ENCODE data around the gene SRSF4.

SRSF4 gene

GRCh38 chr1:29129916-29130315, 51.8 kb downstream of the SRSF4 start:
- Histone ChIP-seq H2AK5ac (ENCODE audit: low read length) (no peak overlapping the region), H3K27me3 (ENCODE audit: insufficient read depth, low read length) (no peaks in the 10 kb centered on the region), H4K8ac (ENCODE audit: low read depth, low read length) (no peak overlapping the region), H2AFZ (ENCODE audit: insufficient read depth, low read length, poor library complexity) (no peak overlapping the region), H3K4ac (ENCODE audit: low read depth, low read length) (no peak overlapping the region), H3K9ac (ENCODE audit: low read length) (no peak overlapping the region), H3K14ac (ENCODE audit: low read length) (no peak overlapping the region), H3K79me2 (ENCODE audit: control insufficient read depth, insufficient read depth, low read length, poor library complexity) (peaks cover 2% of the 10 kb centered on the region), H2BK5ac (ENCODE audit: low read depth, low read length, poor library complexity) (no peak overlapping the region), H4K91ac (ENCODE audit: low read depth, low read length) (no peak overlapping the region), H3K4me1 (ENCODE audit: control insufficient read depth in 1 of 2, insufficient read depth in 2 of 2, low read length in 2 of 2) (peaks cover 2% of the 10 kb centered on the region in 2 experiments), H3K9me3 (ENCODE audit: insufficient read depth, low read depth, low read length) (peaks cover under 1% of the 10 kb centered on the region), H3K4me3 (ENCODE audit: low read depth, low read length) (no peak overlapping the region), H3K36me3 (ENCODE audit: control insufficient read depth in 1 of 2, insufficient read depth in 2 of 2, low read length in 2 of 2) (no peaks in the 10 kb centered on the region), H2BK120ac (ENCODE audit: insufficient read depth, low read length, poor library complexity) (no peak overlapping the region), H4K12ac (ENCODE audit: low read depth, low read length) (no peak overlapping the region), H3K79me1 (ENCODE audit: low read length) (peaks cover 3% of the 10 kb centered on the region), H2BK12ac (ENCODE audit: low read length) (no peak overlapping the region), H3K4me2 (ENCODE audit: low read length) (no peak overlapping the region), H3K18ac (ENCODE audit: low read length) (no peak overlapping the region), H3K23ac (ENCODE audit: low read length) (no peak overlapping the region), H3K27ac (ENCODE audit: low read depth, low read length) (no peak overlapping the region)
- DNase-seq, result no peak
- WGBS (ENCODE audit: extremely low coverage, insufficient coverage, insufficient read length), result no CpG with 5 or more reads among the region's 5 CpGs

- no peak overlapping the region for H2AK5ac ChIP-seq (ENCODE audit: low read length)
- no peaks in the 10 kb centered on the region for H3K36me3 ChIP-seq (ENCODE audit: control insufficient read depth in 1 of 2, insufficient read depth in 2 of 2, low read length in 2 of 2)
- H2AFZ ChIP-seq (ENCODE audit: insufficient read depth, low read length, poor library complexity), result no peak overlapping the region
- peaks cover 10% of the 10 kb centered on the region for H3K79me1 ChIP-seq (ENCODE audit: low read length)
- H3K27me3 ChIP-seq (ENCODE audit: insufficient read depth, low read length), result no peaks in the 10 kb centered on the region
- no peak for DNase-seq
- no peak overlapping the region for H2BK5ac ChIP-seq (ENCODE audit: low read depth, low read length, poor library complexity)
- H2BK120ac ChIP-seq (ENCODE audit: insufficient read depth, low read length, poor library complexity), result no peak overlapping the region
- no CpG with 5 or more reads among the region's 6 CpGs for WGBS (ENCODE audit: extremely low coverage, insufficient coverage, insufficient read length)
- H3K4me2 ChIP-seq (ENCODE audit: low read length), result no peak overlapping the region
- peaks cover 7% of the 10 kb centered on the region for H3K79me2 ChIP-seq (ENCODE audit: control insufficient read depth, insufficient read depth, low read length, poor library complexity)
- no peak overlapping the region for H3K14ac ChIP-seq (ENCODE audit: low read length)
- no peak overlapping the region for H3K18ac ChIP-seq (ENCODE audit: low read length)
- H3K4me3 ChIP-seq (ENCODE audit: low read depth, low read length), result peak overlapping the region; percentile 31
- no peak overlapping the region for H2BK12ac ChIP-seq (ENCODE audit: low read length)
- no peak overlapping the region for H4K8ac ChIP-seq (ENCODE audit: low read depth, low read length)
- no peak overlapping the region for H4K12ac ChIP-seq (ENCODE audit: low read depth, low read length)
- peaks cover 3% of the 10 kb centered on the region in 2 experiments for H3K4me1 ChIP-seq (ENCODE audit: control insufficient read depth in 1 of 2, insufficient read depth in 2 of 2, low read length in 2 of 2)
- H3K9me3 ChIP-seq (ENCODE audit: insufficient read depth, low read depth, low read length), result no peaks in the 10 kb centered on the region
- H3K4ac ChIP-seq (ENCODE audit: low read depth, low read length), result no peak overlapping the region
- no peak overlapping the region for H3K9ac ChIP-seq (ENCODE audit: low read length)
- H3K27ac ChIP-seq (ENCODE audit: low read depth, low read length), result no peak overlapping the region
- no peak overlapping the region for H3K23ac ChIP-seq (ENCODE audit: low read length)
- no peak overlapping the region for H4K91ac ChIP-seq (ENCODE audit: low read depth, low read length)
Measured at GRCh38 chr1:29128739-29129138, 53.0 kb downstream of the SRSF4 start.

GRCh38 chr1:29126198-29126597, 55.5 kb downstream of the SRSF4 start:
- H2AFZ ChIP-seq (ENCODE audit: insufficient read depth, low read length, poor library complexity), result no peak overlapping the region
- no peak overlapping the region for H3K4me2 ChIP-seq (ENCODE audit: low read length)
- DNase-seq, result no peak
- peaks cover 28% of the 10 kb centered on the region for H3K79me1 ChIP-seq (ENCODE audit: low read length)
- no peak overlapping the region for H3K4ac ChIP-seq (ENCODE audit: low read depth, low read length)
- H3K23ac ChIP-seq (ENCODE audit: low read length), result no peak overlapping the region
- H2BK120ac ChIP-seq (ENCODE audit: insufficient read depth, low read length, poor library complexity), result no peak overlapping the region
- peaks cover 8% of the 10 kb centered on the region for H3K27me3 ChIP-seq (ENCODE audit: insufficient read depth, low read length)
- H3K79me2 ChIP-seq (ENCODE audit: control insufficient read depth, insufficient read depth, low read length, poor library complexity), result peaks cover 20% of the 10 kb centered on the region
- no peak overlapping the region for H3K4me3 ChIP-seq (ENCODE audit: low read depth, low read length)
- H4K12ac ChIP-seq (ENCODE audit: low read depth, low read length), result no peak overlapping the region
- no peak overlapping the region for H3K14ac ChIP-seq (ENCODE audit: low read length)
- no peak overlapping the region for H2BK5ac ChIP-seq (ENCODE audit: low read depth, low read length, poor library complexity)
- H2AK5ac ChIP-seq (ENCODE audit: low read length), result no peak overlapping the region
- no peak overlapping the region for H2BK12ac ChIP-seq (ENCODE audit: low read length)
- H4K91ac ChIP-seq (ENCODE audit: low read depth, low read length), result no peak overlapping the region
- H3K18ac ChIP-seq (ENCODE audit: low read length), result no peak overlapping the region
- H3K4me1 ChIP-seq (ENCODE audit: control insufficient read depth in 1 of 2, insufficient read depth in 2 of 2, low read length in 2 of 2), result peaks cover 5% of the 10 kb centered on the region in 2 experiments
- WGBS (ENCODE audit: extremely low coverage, insufficient coverage, insufficient read length), result no CpG with 5 or more reads among the region's 6 CpGs
- no peak overlapping the region for H4K8ac ChIP-seq (ENCODE audit: low read depth, low read length)
- no peaks in the 10 kb centered on the region for H3K9me3 ChIP-seq (ENCODE audit: insufficient read depth, low read depth, low read length)
- no peak overlapping the region for H3K27ac ChIP-seq (ENCODE audit: low read depth, low read length)
- H3K9ac ChIP-seq (ENCODE audit: low read length), result no peak overlapping the region
- H3K36me3 ChIP-seq (ENCODE audit: control insufficient read depth in 1 of 2, insufficient read depth in 2 of 2, low read length in 2 of 2), result no peaks in the 10 kb centered on the region

- Histone ChIP-seq H3K79me1 (ENCODE audit: low read length) (peaks cover 28% of the 10 kb centered on the region), H3K4me2 (ENCODE audit: low read length) (no peak overlapping the region), H3K27ac (ENCODE audit: low read depth, low read length) (no peak overlapping the region), H3K27me3 (ENCODE audit: insufficient read depth, low read length) (peaks cover 8% of the 10 kb centered on the region), H2AK5ac (ENCODE audit: low read length) (no peak overlapping the region), H3K4me1 (ENCODE audit: control insufficient read depth in 1 of 2, insufficient read depth in 2 of 2, low read length in 2 of 2) (peaks cover 5% of the 10 kb centered on the region in 2 experiments), H2BK5ac (ENCODE audit: low read depth, low read length, poor library complexity) (no peak overlapping the region), H4K12ac (ENCODE audit: low read depth, low read length) (no peak overlapping the region), H4K8ac (ENCODE audit: low read depth, low read length) (no peak overlapping the region), H3K36me3 (ENCODE audit: control insufficient read depth in 1 of 2, insufficient read depth in 2 of 2, low read length in 2 of 2) (peaks cover 3% of the 10 kb centered on the region in 2 experiments), H3K18ac (ENCODE audit: low read length) (no peak overlapping the region), H2BK120ac (ENCODE audit: insufficient read depth, low read length, poor library complexity) (no peak overlapping the region), H3K14ac (ENCODE audit: low read length) (no peak overlapping the region), H2AFZ (ENCODE audit: insufficient read depth, low read length, poor library complexity) (no peak overlapping the region), H3K9ac (ENCODE audit: low read length) (no peak overlapping the region), H3K79me2 (ENCODE audit: control insufficient read depth, insufficient read depth, low read length, poor library complexity) (peaks cover 20% of the 10 kb centered on the region), H3K23ac (ENCODE audit: low read length) (no peak overlapping the region), H3K9me3 (ENCODE audit: insufficient read depth, low read depth, low read length) (no peaks in the 10 kb centered on the region), H4K91ac (ENCODE audit: low read depth, low read length) (peak overlapping the region; percentile 89), H2BK12ac (ENCODE audit: low read length) (no peak overlapping the region), H3K4ac (ENCODE audit: low read depth, low read length) (no peak overlapping the region), H3K4me3 (ENCODE audit: low read depth, low read length) (no peak overlapping the region)
- WGBS (ENCODE audit: extremely low coverage, insufficient coverage, insufficient read length), result no CpG with 5 or more reads among the region's 6 CpGs
- no peak for DNase-seq
Measured at GRCh38 chr1:29125788-29126187, 55.9 kb downstream of the SRSF4 start.
